Measurements from ENCODE around the gene NUP54. TPM values are rescaled to one million over a fixed set of nuclear protein-coding genes. Genes with fewer than 3 reads are reported as not detected.

The NUP54 gene
- polyA plus RNA-seq, 4 donors: 64.7 to 75.4 (median 70.6) TPM

- DNase-seq (ENCODE audit: low read depth in 4 of 4, low spot score in 3 of 4): no peak
Observed at GRCh38 chr4:76074993-76075600, 73.1 kb downstream of the NUP54 start.

- DNase-seq (ENCODE audit: low read depth in 4 of 4, low spot score in 3 of 4): no peak
Observed at GRCh38 chr4:76074468-76074867, 73.7 kb downstream of the NUP54 start, which contains the start of gene ART3. ART3 (plus strand) TSS chr4:76074709; CDS start chr4:76075890, 1,181 bp downstream.

DNA sequence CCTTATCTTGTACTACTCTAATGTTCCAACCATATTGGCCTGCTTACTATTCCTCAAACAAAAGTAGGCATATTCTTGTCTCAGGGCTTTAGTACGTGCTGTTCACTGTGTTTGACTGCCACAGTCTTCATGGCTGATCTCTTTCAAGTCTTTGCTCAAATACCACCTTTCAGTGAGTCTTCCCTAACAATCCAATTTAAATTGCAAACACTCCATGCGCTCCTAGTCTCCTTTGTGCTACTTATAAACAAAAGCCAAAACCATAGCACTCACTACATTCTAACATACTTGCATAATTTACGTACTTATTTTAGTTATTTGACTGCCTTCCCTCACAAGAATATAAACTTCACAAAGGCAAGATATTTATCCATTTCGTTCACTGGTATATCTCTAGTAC lies 75.4 kb downstream of the NUP54 start:
- no peak for DNase-seq (ENCODE audit: low read depth in 4 of 4, low spot score in 3 of 4)

- DNase-seq (ENCODE audit: low read depth in 4 of 4, low spot score in 3 of 4): peak; percentile 41 to 75 (median 63)
Observed at GRCh38 chr4:76067652-76068286, 80.4 kb downstream of the NUP54 start.

DNA sequence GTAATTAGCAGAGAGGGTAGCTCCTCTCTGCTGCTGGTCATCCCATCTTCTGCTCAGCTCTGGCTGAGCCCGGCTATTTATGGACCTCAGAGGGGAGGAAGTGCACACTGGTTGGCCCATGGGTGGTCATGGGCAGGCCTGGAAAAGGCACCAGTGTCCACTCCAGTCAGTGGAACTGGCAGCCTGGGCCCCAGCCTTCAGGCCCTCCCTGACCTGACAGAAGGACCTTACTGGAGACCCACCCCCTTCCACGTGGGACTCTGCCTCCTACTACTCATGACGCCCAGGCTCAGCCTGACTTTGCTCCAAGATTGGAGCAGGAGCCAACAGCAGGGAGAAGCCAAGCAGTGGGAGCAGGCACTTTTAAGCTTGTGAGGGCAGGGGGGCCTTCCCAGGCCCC lies 81.7 kb downstream of the NUP54 start:
- no peak for DNase-seq (ENCODE audit: low read depth in 4 of 4, low spot score in 3 of 4)

Other genes starting within 250 kb of the NUP54 start
- gene PPEF2, start 245.9 kb downstream of the NUP54 start, polyA plus RNA-seq (ENCODE audit: insufficient read length in 4 of 4): under 1 TPM in 1 of 4 donors, not detected in 3; 0.30 TPM
- gene NAAA, start 207.4 kb downstream of the NUP54 start, polyA plus RNA-seq (ENCODE audit: insufficient read length in 4 of 4): 10 to 100 TPM; 13.3 to 16.8 (median 14.9) TPM
- 10 to 100 TPM; 45.4 to 56.7 (median 50.1) TPM for gene SDAD1, start 157.5 kb downstream of the NUP54 start, polyA plus RNA-seq (ENCODE audit: insufficient read length in 4 of 4)
- under 1 TPM; 0.08 to 0.24 (median 0.16) TPM for gene CXCL9, start 140.9 kb downstream of the NUP54 start, polyA plus RNA-seq (ENCODE audit: insufficient read length in 4 of 4)
- gene CXCL10, start 124.9 kb downstream of the NUP54 start, polyA plus RNA-seq (ENCODE audit: insufficient read length in 4 of 4): 1 to 10 TPM; 3.7 to 8.5 (median 5.5) TPM
- gene CXCL11, start 112.3 kb downstream of the NUP54 start, polyA plus RNA-seq (ENCODE audit: insufficient read length in 4 of 4): under 1 TPM; 0.33 to 0.45 (median 0.41) TPM
- gene ART3, start 73.7 kb downstream of the NUP54 start, polyA plus RNA-seq (ENCODE audit: insufficient read length in 4 of 4): under 1 TPM; 0.32 to 0.57 (median 0.42) TPM
- 100 to 1,000 TPM; 169 to 231 (median 203) TPM for gene SCARB2, start 65.4 kb upstream of the NUP54 start, polyA plus RNA-seq (ENCODE audit: insufficient read length in 4 of 4)
- gene FAM47E, start 103.3 kb upstream of the NUP54 start, polyA plus RNA-seq (ENCODE audit: insufficient read length in 4 of 4): 1 to 10 TPM; 6.1 to 9.6 (median 8.2) TPM
- gene STBD1, start 158.3 kb upstream of the NUP54 start, polyA plus RNA-seq (ENCODE audit: insufficient read length in 4 of 4): 1 to 10 TPM; 1.2 to 2.1 (median 1.8) TPM